B cell (primary cell): ENCODE data around the gene KANSL1L.

Experiments
- EZH2 ChIP-seq: IDR thresholded peaks from 2 replicates; pipeline ENCODE4 v1.6.1; 2012; ENCODE audit warnings: borderline replicate concordance, low read depth, mild to moderate bottlenecking, moderate library complexity, low read length; ENCODE audit not compliant: insufficient read depth, poor library complexity, severe bottlenecking
- TF ChIP-seq, protein P1 (sequence below): fragments of 200-600 bp; IDR thresholded peaks from one replicate; pipeline ENCODE4 v1.8.0; 2022; ENCODE audit warnings: antibody characterized with exemption, mild to moderate bottlenecking

DNA sequence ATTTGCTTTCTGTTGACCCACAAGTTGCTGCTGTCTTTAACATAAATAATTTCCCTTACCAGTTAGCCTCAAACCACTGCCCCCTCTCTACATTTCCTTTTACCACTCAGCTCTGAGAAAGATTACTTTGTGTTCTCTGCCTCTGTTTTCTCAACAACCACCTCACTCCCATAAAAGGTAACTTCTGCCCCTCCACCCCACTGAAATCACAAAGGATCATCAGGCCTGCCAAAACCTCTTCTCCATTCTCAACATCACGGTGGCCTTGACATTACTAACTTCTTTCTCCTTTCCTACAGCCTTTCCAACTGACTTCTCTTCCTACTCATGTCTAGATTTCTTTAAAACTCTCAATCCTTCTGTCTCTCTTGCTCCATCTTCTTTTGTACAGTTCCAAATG lies 43.9 kb upstream of the KANSL1L start:
- TF ChIP-seq, protein P1, sequence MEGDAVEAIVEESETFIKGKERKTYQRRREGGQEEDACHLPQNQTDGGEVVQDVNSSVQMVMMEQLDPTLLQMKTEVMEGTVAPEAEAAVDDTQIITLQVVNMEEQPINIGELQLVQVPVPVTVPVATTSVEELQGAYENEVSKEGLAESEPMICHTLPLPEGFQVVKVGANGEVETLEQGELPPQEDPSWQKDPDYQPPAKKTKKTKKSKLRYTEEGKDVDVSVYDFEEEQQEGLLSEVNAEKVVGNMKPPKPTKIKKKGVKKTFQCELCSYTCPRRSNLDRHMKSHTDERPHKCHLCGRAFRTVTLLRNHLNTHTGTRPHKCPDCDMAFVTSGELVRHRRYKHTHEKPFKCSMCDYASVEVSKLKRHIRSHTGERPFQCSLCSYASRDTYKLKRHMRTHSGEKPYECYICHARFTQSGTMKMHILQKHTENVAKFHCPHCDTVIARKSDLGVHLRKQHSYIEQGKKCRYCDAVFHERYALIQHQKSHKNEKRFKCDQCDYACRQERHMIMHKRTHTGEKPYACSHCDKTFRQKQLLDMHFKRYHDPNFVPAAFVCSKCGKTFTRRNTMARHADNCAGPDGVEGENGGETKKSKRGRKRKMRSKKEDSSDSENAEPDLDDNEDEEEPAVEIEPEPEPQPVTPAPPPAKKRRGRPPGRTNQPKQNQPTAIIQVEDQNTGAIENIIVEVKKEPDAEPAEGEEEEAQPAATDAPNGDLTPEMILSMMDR: no peak
- TF ChIP-seq EZH2: no peak
